ENCODE data around the gene NACC2.

The NACC2 gene

DNA sequence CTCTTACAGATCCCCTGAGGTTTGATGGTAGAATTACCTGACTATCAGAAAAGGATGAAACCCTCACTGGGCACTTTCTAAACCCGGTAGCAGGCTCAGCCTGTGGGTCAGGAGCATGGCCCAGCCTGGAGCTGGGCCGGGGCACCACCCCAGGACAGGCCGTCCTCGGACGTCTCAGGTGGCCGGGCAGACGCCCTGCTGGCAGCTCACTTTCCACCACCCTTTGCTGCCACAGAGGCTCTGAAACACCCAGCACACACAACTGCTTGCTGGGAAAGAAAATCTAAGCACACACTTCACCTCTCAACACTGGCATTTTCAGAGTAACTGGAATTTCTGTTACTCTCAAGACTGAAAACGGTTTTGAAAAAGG, 138.3 kb downstream of the NACC2 start:
- no peak overlapping the region for H3K4me3 ChIP-seq (ENCODE audit: low read length)
- H3K4me1 ChIP-seq (ENCODE audit: control insufficient read depth, insufficient read depth, low read length), result peaks cover 7% of the 10 kb centered on the region
- no peak overlapping the region for H3K9ac ChIP-seq (ENCODE audit: low read length)
- H3K9me3 ChIP-seq (ENCODE audit: control insufficient read depth, low read length), result no peaks in the 10 kb centered on the region
- H3K27me3 ChIP-seq (replicated peaks; ENCODE audit: control insufficient read depth, insufficient read depth, low read length), result no peaks in the 10 kb centered on the region
- peaks cover 18% of the 10 kb centered on the region for H3K36me3 ChIP-seq (ENCODE audit: control insufficient read depth, insufficient read depth, low read length, severe bottlenecking)
- DNase-seq (ENCODE audit: low read depth), result no peak

All from adipocyte (in vitro differentiated cells).